GM18873 (cell line): ENCODE results near the gene RNF31.

ENCODE experiments used
- ATAC-seq: cut with Tn5 transposase; IDR thresholded peaks from one replicate; pipeline ENCODE4 v1.9.1; 2021; ENCODE audit warnings: mild to moderate bottlenecking, moderate library complexity, moderate number of reproducible peaks; ENCODE audit not compliant: unreplicated experiment, low FRiP score

The RNF31 gene

DNA sequence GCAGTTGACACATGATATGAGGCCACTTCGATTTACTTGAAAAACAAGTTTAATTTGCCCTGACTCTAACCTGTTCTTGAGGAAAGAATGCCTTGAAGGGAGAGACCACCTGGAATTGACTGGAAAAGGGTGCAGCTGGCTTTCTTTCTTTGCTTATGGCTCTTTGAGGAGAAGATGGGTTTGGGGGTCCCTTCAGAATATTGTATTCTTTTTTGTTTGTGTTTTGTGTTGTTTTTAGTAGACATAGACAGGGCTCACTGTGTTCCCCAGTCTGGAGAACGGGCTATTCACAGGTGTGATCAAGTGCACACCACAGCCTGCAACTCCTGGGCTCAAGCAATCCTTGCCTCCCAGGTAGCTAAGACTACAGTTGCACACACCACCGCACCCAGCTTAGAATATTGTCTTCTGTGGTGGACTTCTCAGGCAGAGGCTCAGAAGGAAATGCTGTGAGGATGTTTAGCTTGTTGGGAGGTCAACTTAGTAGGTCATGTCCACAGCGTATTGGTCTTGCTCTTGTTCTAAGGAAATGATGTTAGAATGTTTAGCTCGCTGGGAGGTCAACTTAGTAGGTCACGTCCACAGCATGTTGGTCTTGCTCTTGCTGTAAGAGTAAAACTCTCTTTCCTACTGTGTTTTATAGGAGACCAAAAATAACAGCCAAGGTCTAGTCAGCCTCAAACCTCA, 31.0 kb upstream of the RNF31 start:
- ATAC-seq: no peak

DNA sequence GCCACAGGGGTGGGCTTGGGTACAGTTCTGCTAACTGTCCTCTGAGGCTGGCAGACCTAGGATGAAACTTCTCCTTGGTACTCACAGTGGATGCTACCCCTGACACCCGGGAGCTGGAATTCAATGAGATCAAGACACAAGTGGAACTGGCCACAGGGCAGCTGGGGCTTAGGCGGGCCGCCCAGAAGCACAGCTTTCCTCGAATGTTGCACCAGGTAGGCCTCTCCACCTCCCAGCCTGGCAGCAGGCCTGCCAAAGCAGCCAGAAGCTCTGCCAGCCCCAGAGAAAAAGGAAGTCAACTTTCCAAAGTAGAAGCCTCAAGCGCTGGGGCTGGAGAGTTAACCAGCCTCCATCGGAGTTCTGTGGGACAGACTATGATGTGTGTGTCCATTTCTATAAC, 30.1 kb upstream of the RNF31 start:
- no peak for ATAC-seq

DNA sequence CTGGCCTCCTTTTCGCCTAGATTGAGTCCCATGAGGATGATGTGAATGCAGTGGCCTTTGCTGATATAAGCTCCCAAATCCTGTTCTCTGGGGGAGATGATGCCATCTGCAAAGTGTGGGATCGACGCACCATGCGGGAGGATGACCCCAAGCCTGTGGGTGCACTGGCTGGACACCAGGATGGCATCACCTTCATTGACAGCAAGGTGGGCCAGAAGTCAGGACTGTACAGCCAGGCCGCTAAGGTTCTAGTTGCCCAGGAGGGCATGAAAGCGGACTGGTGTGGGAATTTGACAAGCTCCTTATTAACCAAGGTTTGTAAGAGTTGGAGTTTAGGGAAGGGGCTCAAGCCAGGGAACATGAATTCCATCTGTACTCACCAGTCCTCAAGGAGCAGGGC, 27.6 kb upstream of the RNF31 start:
- ATAC-seq: no peak

DNA sequence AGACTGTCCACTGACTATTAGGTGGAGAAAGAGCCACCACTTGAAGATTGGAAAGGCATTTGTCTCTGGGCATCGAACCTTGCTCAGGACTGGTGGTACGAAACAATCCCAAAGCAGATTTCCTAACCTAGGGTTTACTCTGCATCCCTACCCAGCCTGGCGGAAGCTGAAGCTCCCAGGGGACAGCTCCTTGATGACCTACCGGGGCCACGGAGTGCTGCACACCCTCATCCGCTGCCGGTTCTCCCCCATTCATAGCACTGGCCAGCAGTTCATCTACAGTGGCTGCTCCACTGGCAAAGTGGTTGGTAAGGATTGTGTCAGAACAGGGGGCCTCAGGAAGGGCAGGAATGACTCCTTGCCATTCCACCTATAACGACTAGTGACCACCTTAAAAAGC, 26.1 kb upstream of the RNF31 start:
- ATAC-seq: no peak

DNA sequence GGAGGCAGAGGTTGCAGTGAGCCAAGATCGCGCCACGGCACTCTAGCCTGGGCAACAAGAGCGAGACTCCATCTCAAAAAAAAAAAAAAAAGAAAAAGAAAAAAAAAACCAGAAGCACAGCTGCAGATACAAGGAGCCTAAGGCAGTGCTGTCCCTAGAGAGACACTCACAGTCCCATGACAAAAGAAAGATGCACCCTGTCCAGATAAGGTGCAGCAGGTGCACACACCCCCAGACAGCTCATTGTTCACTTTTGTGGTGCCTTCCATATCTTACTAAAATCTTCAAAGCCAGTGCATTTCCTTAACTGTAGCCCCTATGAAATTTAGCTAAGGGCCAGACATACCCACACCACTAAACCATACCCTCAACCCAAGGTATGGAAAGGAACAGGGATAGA, 24.9 kb upstream of the RNF31 start:
- no peak for ATAC-seq

DNA sequence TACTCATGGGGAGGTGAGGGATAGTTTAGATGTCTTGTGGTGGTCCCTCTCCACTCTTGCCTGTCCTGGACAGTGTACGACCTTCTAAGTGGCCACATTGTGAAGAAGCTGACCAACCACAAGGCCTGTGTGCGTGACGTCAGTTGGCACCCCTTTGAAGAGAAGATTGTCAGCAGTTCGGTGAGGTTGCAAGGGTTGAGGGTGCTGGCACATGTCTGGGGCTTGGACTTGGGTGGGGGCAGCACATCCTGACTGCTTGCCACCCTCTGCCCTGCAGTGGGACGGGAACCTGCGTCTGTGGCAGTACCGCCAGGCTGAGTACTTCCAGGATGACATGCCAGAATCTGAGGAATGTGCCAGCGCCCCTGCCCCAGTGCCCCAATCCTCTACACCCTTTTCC, 24.4 kb upstream of the RNF31 start:
- no peak for ATAC-seq

DNA sequence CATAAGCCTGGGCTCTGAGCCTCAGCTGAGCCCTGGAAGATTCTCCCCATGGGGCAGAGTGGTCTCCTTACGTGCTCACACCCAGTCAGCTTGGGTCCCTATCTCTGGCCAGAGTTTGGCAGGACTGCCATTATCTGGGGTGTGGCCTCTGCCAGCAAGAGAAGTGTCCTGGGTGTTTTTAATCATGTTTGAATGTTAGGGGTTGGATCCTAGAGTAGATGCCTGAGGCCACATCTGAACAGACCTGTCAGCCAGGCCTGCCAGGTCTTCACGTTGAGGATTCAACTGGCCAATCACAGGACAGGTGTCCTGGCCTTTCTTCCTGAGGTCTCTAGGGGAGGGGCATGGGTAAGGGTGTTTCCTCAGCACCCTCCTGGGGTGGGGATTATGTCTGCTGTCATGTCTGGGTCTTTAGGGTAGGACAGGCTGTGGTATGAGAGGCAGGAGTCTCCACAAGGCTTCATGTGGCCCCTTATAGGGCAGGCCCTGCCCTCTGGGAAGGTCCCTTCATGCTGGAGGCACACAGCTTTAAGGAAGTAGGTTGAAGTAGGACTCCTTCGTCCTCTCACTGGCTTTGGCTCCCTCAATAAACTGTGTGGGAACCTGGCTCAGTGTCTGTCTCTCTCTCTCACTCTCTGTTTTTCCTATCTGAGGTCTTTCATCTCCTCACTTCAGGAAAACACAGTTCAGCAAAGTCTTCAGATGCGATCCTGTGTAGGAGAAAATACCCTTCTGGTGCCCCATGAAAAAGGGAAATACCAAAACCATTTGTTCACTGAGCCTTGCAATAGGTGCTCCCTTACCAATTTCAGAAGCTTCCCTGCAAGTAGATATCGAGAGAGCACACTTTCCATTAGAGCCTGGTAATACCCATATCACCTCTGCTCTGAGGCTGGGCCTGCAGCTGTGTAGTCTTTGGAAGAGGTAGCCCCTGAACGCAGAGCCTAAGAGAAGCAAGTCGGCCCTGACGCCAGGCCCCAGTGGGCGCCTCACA, 23.6 kb upstream of the RNF31 start:
- ATAC-seq: peak; percentile 51

DNA sequence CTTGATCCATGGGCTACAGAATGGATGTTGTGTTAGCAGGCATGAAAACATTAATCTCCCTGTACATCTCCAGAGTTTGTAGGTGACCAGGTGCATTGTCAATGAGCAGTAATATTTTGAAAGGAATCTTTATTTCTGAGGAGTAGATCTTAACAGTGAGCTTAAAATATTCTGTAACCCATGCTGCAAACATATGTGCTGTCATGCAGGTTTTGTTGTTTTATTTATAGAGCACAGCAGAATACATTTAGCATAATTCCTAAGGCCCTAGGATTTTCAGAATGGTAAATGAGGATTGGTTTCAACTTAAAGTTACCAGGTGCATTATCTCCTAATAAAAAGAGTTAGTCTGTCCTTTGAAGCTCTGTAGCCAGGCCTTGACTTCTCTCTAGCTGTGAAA, 20.4 kb upstream of the RNF31 start:
- no peak for ATAC-seq

DNA sequence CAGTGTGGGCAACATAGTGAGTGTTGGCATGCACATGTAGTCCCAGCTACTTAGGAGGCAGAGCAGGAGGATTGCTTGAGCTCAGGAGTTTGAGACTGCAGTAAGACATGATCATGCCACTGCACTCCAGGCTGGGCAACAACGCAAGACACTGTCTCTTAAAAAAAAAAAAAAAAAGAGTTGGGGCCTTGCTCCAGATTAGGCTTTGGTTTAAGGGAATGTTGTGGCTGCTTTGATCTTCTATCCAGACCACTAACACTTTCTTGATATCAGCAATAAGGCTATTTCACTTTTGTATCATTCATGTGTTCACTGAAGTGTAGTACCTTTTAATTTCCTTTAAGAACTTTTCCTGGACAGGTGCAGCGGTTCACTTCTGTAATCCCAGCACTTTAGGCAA, 19.6 kb upstream of the RNF31 start:
- ATAC-seq: no peak

DNA sequence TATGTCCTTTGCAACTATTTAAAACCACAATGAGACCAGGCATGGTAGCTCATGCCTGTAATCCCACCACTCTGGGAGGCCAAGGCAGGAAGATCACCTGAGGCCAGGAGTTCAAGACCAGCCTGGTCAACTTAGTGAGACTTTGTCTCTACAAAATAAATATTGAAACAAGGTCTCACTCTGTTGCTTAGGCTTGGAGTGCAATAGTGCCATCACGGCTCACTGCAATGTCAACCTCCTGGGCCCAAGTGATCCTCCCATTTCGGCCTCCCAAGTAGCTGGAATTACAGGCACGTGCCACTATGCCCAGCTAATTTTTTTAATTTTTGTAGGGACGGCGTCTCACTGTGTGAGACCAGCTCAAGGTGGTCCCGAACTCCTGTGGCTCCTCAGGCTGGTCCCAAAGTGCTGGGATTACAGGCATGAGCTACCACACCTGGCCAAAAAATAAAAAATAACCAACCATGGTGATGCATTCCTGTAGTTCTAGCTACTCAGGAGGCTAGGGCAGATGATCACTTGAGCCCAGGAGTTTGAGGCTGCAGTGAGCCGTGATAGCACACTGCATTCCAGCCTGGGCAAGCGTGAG, 17.8 kb upstream of the RNF31 start:
- ATAC-seq: no peak

DNA sequence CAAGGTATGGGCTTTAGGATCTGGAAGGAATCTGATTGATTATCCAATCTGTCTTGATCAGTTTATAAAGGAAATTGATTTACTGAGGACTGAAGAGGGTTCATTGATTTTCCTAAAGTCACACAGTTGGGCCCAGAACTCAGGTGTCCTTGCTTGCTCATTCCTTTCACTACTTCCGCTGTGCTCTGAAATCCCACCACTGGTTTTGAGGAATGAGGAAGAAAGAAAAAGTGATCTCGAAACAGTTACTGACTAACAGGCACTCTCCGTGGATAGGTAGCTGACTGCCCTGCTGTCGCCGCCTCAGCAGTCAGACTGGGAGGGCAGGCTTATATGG, 16.9 kb upstream of the RNF31 start, which contains the start of gene FITM1:
TSS of gene FITM1 (plus strand) at position 280 of the 337 bp plus-strand sequence. CDS start 905 bp downstream, outside the sequence.
- no peak for ATAC-seq

DNA sequence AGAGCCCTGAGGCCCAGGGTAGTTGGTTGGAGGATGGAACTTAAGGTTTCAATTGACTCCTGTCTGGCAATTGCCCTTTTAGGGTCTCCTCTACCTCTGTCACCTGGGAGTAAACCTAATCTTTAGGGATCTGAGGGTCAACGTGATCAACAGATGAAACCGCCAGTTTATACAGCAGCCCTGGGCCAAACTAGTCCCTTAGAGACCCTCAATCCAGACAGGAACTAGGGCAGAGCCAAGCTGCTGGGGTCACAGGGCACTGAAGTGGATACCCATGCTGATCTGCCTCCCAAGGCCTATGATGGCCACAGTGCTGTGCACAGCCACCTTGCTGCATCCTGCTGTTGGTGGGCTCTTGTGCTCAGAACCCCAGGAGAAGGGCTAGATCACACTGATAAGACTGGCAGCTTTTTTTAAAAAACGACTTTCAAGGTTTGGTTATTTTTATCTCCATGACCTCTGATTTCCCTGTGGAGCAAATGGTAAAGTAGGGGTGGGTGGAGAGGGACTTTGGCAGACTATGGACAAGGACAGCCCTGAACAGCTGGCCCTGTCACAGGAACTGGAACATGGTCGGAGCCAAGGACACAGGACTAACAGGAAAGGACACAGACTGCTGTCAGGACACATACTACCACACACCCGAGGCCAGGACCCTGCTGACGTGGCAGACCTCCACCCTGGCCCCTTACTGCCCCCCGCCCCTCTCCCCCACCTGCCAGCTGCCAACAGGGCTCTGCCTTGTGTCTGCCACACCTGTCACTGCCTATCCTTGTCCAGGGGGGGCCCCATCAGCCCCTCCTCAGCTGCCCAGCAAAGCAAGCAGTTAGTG, 16.4 kb upstream of the RNF31 start:
- no peak for ATAC-seq

DNA sequence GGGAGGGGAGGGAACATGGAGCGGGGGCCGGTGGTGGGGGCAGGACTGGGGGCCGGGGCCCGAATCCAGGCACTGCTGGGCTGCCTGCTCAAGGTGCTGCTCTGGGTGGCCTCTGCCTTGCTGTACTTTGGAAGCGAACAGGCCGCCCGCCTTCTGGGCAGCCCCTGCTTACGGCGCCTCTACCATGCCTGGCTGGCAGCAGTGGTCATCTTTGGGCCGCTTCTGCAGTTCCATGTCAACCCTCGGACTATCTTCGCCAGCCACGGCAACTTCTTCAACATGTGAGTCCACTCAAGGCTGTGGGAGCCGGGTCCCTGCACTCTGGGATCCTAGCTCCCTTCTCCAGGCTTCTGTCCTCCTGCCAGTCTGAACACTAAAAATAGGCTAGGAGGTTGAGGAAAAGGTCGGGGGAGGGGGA, 15.7 kb upstream of the RNF31 start:
- ATAC-seq: no peak

DNA sequence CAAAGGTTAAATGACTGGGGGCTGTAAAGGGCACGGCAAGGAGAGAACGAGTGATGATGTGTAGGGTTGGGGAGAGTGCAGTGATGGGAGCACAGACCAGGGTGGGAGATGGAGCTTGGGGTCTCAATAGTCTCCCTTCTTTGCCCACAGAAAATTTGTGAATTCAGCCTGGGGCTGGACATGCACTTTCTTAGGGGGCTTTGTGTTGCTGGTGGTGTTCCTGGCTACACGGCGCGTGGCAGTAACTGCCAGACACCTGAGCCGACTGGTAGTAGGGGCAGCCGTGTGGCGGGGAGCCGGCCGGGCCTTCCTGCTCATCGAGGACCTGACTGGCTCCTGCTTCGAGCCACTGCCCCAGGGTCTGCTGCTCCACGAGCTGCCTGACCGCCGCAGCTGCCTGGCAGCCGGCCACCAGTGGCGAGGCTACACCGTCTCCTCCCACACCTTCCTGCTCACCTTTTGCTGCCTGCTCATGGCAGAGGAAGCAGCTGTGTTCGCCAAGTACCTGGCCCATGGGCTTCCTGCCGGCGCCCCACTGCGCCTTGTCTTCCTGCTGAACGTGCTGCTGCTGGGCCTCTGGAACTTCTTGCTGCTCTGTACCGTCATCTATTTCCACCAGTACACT, 15.1 kb upstream of the RNF31 start:
- ATAC-seq: no peak

DNA sequence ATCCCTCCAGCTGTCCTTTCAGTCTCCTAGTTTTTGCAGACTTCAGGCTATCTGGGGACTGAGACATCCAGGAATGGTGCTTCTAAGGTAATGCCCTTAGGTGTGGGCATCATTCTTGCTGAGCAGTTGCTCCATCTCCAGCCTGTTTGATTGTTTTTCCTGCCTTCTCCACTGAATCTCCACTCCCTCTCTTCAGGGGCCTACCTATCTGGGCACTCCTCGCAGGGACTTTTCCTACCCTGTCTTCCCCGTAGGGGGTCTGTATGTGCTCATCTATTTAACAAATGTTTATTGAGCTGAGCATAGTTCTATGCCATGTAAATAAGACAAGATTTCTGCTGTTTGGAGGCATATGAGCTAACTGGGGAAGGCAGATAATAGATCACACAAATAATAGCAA, 14.3 kb upstream of the RNF31 start:
- no peak for ATAC-seq

DNA sequence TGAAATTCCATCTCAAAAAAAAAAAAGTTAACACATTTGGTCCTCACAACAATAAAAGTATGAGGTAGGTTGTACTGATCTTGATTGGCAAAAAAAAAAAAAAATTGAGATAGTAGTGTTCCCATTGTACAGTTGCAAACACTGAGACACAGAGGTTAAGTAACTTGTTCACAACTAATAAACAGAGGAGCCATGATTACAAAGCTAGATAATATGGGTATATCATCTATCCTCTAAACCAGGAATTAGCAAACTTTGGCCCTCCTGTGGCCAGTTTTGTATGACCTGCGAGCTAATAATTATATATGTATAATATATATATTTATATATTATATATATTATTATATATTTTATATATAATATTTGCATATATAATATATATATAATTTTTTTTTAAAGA, 13.6 kb upstream of the RNF31 start:
- ATAC-seq: no peak

DNA sequence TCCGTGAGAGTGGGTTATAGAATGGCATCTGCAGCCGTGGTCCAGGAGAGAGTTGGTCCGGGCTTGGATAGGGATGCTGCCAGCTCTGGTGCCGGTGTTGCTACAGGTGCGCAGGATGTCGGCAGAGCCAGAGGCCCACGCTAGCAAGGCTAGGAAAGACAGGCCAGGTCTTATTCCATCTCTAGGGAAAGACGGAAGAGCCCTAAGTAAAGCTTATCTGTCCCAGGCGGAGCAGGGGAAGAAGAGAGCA, 11.8 kb upstream of the RNF31 start:
- ATAC-seq: peak; percentile 5

DNA sequence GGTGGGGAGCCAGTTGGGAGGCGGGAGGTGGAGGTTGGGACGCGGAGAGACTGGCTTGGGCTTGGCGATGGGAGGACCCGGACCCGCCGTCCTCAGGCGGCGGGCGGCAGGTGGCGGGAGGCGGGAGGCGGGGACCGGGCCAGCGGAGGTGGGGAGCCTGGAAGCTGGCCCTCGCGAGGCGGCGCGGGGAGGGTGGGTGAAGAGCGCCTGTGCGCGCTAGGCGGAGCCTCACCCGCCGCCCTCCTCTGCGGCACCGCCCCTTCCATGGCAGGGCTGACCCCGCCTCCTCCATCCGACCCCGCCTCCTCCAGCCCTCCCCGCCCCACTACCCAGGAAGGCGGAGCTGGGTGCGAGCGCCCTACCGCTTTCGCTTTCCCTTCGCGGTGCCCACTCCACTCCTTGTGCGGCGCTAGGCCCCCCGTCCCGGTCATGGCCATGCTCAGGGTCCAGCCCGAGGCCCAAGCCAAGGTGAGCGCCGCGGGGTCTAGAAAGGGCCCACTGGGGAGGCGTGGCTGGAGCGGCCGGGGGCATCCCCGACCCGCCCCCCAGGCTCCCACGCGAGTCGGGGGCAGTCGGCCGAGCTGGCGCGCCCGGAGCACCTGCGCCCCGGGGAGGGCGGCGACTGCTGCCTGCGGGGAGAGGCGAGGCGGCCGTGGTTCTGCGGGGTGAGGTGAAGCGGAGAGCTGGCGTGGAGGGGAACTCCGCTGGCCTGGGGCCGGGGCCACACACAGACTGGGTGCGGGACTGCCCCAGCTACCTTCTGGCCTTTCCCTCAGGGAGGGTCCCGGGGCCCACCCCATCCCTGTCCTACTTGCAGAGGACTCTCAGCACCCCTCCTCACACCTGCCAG, 11.2 kb upstream of the RNF31 start, which contains the start of gene PSME1:
TSS of gene PSME1 (plus strand) at position 361 of the 850 bp plus-strand sequence. CDS start at position 430, 69 bp downstream.
- ATAC-seq: peak; percentile 63
